Measurements from ENCODE around the gene ASTN2.

Gene ASTN2

DNA sequence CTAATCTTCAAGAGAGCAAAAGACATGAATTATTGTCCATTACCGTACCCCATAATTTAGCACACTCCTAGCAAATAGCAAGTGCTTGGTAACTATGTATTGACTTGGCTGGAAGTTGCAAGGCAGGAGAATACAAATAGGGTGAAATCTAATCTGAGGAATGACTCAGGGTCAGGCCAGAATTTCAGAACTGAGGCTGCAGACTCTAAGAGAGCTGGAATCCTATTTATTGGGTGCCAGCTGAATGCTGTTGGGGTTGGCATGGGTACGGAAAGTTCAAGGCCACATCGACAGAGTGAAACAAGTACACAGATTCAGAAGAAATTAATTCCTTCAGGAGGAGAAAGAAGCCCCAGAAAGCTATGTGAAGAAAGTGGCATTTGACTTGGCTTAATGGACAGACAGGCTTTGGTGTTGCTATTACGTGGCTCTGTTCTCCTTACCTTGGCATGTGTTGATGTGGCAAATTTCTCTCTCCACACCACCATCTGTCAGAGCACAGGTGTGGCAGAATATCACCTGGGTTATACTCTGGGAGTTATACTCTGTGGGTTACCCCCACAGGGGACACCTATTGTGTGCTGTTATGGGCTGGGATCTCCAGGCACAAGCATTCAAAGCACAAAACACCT, 20.9 kb upstream of the ASTN2 start:
- H3K4me3 ChIP-seq (ENCODE audit: low read length): no peak overlapping the region
- no peak for TF ChIP-seq CTCF (conservative IDR thresholded peaks at IDR 0.05; ENCODE audit: low read depth, low read length)
- DNase-seq (ENCODE audit: low read depth): no peak

DNA sequence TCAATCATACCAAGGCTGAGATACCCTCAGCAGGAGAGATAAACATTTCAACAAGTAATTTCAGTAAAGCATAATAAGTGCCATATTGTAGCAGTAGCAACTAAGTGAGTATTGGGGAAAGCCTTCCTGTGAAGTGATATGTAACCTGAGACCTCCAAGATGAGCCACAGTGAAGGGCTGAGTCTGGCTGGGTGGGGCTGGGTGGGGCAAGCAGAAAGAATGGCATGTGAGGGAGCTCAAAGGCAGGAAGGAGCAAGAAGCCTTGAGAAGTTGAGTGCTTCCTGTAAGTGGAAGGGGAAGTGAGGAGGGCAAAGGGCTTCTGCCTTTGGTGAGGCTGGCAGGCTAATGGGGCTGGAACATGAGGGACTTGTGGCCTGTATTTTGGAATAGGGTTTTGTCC, 19.7 kb upstream of the ASTN2 start:
- TF ChIP-seq CTCF (conservative IDR thresholded peaks at IDR 0.05; ENCODE audit: low read depth, low read length): no peak
- DNase-seq (ENCODE audit: low read depth): no peak
- no peak overlapping the region for H3K4me3 ChIP-seq (ENCODE audit: low read length)

GRCh38 chr9:117430813-117431212, 16.0 kb upstream of the ASTN2 start:
- no peak for DNase-seq (ENCODE audit: low read depth)
- no peak overlapping the region for H3K4me3 ChIP-seq (ENCODE audit: low read length)
- TF ChIP-seq CTCF (conservative IDR thresholded peaks at IDR 0.05; ENCODE audit: low read depth, low read length): no peak

DNA sequence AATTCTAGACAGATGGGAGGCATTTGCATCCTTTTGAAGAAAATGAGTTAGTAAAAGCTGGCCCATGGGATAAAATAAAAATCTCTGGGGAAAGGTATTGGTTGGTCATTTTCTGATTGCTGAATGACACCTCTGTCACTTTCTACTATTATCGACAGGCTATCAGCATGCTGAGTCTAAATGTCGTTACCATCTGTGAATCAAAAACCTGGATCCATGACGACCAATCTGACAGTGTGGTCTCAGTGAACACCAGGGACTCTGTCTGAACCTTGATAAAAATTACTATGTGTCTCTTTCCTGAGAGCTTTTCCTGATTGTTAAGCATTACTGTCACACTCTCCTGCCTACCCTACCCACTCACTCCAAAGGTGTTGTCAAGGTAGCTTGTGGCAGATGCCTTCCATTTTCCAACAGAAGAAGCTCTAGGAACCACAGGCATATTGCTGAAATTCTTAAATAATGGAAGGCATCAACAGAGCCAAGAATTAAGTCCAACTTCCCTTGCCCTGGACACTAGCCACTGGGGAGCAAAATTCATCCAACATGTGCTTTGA, 12.6 kb upstream of the ASTN2 start:
- no peak overlapping the region for H3K4me3 ChIP-seq (ENCODE audit: low read length)
- no peak for DNase-seq (ENCODE audit: low read depth)
- TF ChIP-seq CTCF (conservative IDR thresholded peaks at IDR 0.05; ENCODE audit: low read depth, low read length): no peak

DNA sequence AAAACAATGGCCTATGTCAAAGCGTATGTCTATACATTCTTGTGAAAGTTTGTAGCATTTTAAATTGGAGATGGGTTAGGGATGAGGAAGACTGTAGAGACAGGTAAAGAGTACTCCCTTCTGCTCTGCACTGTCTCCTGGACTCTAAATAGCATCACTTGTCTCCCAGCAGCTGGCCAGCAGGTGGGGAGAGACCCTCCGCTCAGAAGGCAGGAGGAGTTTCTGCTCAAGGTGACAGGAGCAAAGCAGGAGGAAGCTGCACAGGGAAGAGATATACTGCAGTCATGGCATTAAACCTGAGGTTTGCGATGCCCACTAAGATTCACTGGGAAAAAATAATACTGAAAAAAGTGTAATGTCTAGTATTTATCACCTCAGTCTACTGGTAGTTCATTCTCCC, 10.7 kb upstream of the ASTN2 start:
- no peak overlapping the region for H3K4me3 ChIP-seq (ENCODE audit: low read length)
- no peak for TF ChIP-seq CTCF (conservative IDR thresholded peaks at IDR 0.05; ENCODE audit: low read depth, low read length)
- no peak for DNase-seq (ENCODE audit: low read depth)

DNA sequence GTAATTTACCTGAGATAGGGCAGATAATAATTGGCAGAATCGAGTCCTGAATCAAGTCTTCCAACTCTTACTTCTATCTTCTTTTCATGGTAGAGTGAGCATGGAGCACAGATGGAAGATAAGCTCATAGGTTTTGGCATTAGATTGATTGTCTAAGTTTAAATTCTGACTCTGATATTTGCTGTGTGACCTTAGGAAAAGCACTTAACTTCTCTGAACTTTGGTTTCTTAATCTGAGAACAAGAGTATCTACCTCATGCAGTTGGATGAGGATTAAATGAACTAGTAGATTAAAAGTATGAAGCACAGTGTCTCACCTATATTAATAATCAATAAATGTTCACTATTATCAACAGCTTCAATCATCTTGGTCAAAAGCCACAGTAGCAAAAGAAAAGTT, 9.4 kb upstream of the ASTN2 start:
- no peak overlapping the region for H3K4me3 ChIP-seq (ENCODE audit: low read length)
- no peak for DNase-seq (ENCODE audit: low read depth)
- TF ChIP-seq CTCF (conservative IDR thresholded peaks at IDR 0.05; ENCODE audit: low read depth, low read length): no peak

DNA sequence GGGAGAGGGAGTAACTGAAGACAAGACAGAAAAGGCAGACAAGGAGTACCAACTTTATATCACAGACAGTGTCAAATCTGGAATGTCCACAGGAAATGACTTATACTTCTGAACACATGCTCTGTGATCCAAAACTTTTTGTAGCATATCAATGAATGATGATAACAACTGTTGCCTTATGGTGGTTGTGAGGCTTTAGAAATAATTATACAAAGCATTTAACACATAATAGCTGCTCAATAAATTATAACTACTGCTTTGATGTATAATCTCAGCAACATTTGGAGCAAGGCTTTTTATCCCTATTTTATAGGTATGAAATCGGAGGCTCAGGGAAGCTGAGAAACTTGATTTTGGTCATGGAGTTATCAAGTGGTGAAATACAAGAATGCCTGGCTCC, 3.3 kb upstream of the ASTN2 start:
- no peak for DNase-seq (ENCODE audit: low read depth)
- H3K4me3 ChIP-seq (ENCODE audit: low read length): no peak overlapping the region
- no peak for TF ChIP-seq CTCF (conservative IDR thresholded peaks at IDR 0.05; ENCODE audit: low read depth, low read length)

Measured in retinal pigment epithelial cell (primary cell).